ENCODE results near the gene RFPL1.

RFPL1 gene

DNA sequence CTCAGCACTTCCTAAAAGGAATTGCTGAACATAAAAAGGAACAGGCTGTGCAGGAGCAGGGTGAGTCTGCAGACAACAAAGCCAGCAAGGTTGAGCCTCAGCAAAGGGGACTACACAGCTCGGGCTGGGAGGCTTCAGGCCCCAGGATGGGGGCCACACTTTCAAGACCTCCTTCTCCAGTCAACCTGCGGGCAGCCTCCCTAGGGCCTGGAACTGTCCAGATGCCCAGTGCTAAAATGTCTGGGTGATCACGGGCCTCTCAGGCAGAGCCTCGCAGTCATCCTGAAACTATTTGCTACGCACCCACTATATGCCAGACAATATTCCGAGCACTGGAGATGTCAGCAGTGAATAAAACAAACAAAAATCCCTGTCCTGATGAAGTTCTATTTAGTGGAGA lies 37.7 kb downstream of the RFPL1 start:
- TF ChIP-seq, protein P1, sequence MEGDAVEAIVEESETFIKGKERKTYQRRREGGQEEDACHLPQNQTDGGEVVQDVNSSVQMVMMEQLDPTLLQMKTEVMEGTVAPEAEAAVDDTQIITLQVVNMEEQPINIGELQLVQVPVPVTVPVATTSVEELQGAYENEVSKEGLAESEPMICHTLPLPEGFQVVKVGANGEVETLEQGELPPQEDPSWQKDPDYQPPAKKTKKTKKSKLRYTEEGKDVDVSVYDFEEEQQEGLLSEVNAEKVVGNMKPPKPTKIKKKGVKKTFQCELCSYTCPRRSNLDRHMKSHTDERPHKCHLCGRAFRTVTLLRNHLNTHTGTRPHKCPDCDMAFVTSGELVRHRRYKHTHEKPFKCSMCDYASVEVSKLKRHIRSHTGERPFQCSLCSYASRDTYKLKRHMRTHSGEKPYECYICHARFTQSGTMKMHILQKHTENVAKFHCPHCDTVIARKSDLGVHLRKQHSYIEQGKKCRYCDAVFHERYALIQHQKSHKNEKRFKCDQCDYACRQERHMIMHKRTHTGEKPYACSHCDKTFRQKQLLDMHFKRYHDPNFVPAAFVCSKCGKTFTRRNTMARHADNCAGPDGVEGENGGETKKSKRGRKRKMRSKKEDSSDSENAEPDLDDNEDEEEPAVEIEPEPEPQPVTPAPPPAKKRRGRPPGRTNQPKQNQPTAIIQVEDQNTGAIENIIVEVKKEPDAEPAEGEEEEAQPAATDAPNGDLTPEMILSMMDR (IDR thresholded peaks at IDR 0.05; ENCODE audit: low read depth, low read length): no peak
- H3K4me3 ChIP-seq (ENCODE audit: low read depth, low read length): no peak overlapping the region
- DNase-seq (ENCODE audit: low read depth, low spot score): no peak
- in situ Hi-C loops (cut with HindIII; ENCODE audit: low sequenced_read_pairs): no loop called here

DNA sequence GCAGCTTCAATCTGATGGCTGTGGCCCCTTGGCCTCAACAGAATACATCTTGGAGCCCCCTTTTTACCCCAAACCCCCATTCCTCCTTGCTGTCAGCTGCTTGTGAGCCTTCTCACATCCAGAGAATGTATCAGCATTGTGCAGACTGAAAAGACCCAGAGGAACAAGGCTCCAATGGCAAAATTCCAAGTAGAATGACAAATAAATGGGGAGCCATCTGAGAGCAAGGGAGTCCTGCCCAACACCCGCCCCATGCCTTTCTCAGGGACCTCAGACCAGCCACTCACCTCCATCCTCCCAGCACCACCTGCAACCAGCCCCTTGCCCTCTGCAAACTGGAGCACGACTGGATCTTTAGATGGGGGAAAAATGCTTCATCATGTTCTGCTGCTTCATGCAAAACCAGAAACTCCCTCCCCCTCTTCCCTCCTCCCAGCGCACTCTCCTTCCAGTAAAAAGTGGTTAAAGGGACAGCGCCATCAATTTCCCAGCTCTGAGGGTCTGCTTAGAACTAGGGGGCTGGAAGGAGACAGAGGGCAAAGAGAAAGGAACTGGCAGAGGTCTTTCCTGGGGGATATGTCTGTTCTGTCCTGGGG lies 39.4 kb downstream of the RFPL1 start:
- TF ChIP-seq, protein P1 (IDR thresholded peaks at IDR 0.05; ENCODE audit: low read depth, low read length): no peak
- in situ Hi-C loops (cut with HindIII; ENCODE audit: low sequenced_read_pairs): no loop called here
- H3K4me3 ChIP-seq (ENCODE audit: low read depth, low read length): no peak overlapping the region
- DNase-seq (ENCODE audit: low read depth, low spot score): no peak

GRCh38 chr22:29478326-29479276 lies 40.2 kb downstream of the RFPL1 start:
- in situ Hi-C loops (cut with HindIII; ENCODE audit: low sequenced_read_pairs): no loop called here
- H3K4me3 ChIP-seq (ENCODE audit: low read depth, low read length): no peak overlapping the region
- no peak for DNase-seq (ENCODE audit: low read depth, low spot score)
- TF ChIP-seq, protein P1 (IDR thresholded peaks at IDR 0.05; ENCODE audit: low read depth, low read length): no peak

- H3K4me3 ChIP-seq (ENCODE audit: low read depth, low read length): peak within 1 kb of the TSS; percentile 15
- in situ Hi-C loops (cut with HindIII; ENCODE audit: low sequenced_read_pairs): no loop called here
- TF ChIP-seq, protein P1 (IDR thresholded peaks at IDR 0.05; ENCODE audit: low read depth, low read length): no peak
- DNase-seq (ENCODE audit: low read depth, low spot score): no peak
Observed at GRCh38 chr22:29479417-29480261, 41.3 kb downstream of the RFPL1 start, which contains the start of gene NEFH. Gene NEFH, plus strand, starts transcription at chr22:29480218. Its CDS starts 45 bp downstream, at chr22:29480263.

- DNase-seq (ENCODE audit: low read depth, low spot score): no peak
- TF ChIP-seq, protein P1 (IDR thresholded peaks at IDR 0.05; ENCODE audit: low read depth, low read length): no peak
- in situ Hi-C loops (cut with HindIII; ENCODE audit: low sequenced_read_pairs): no loop called here
- H3K4me3 ChIP-seq (ENCODE audit: low read depth, low read length): no peak overlapping the region
Observed at GRCh38 chr22:29480262-29480511, 41.8 kb downstream of the RFPL1 start.

DNA sequence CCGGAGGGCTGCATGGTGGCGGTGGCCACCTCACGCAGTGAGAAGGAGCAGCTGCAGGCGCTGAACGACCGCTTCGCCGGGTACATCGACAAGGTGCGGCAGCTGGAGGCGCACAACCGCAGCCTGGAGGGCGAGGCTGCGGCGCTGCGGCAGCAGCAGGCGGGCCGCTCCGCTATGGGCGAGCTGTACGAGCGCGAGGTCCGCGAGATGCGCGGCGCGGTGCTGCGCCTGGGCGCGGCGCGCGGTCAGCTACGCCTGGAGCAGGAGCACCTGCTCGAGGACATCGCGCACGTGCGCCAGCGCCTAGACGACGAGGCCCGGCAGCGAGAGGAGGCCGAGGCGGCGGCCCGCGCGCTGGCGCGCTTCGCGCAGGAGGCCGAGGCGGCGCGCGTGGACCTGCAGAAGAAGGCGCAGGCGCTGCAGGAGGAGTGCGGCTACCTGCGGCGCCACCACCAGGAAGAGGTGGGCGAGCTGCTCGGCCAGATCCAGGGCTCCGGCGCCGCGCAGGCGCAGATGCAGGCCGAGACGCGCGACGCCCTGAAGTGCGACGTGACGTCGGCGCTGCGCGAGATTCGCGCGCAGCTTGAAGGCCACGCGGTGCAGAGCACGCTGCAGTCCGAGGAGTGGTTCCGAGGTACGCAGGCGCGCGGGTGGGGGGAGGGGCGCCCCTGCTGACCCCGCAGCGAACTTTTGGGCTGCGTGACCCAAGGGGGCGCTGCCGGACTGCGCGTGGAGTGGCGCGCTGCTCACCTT lies 42.3 kb downstream of the RFPL1 start:
- TF ChIP-seq, protein P1 (IDR thresholded peaks at IDR 0.05; ENCODE audit: low read depth, low read length): no peak
- in situ Hi-C loops (cut with HindIII; ENCODE audit: low sequenced_read_pairs): no loop called here
- peak; percentile 31 for DNase-seq (ENCODE audit: low read depth, low spot score)
- peak overlapping the region; percentile 15 for H3K4me3 ChIP-seq (ENCODE audit: low read depth, low read length)
